SU-DHL-6 (cell line): Measurements from ENCODE around the gene UNG.

ENCODE experiments used
- CTCF ChIP-seq: fragments of 200-600 bp; sonication (generic); IDR thresholded peaks from one replicate; pipeline ENCODE4 v1.5.1; 2017; ENCODE audit warnings: antibody characterized with exemption, mild to moderate bottlenecking, low read length, moderate library complexity; ENCODE audit not compliant: insufficient read depth, poor library complexity, severe bottlenecking
- EZH2phosphoT487 ChIP-seq: fragments of 200-600 bp; sonication (generic), shearing (Covaris generic); conservative IDR thresholded peaks from 2 replicates; pipeline ENCODE4 v1.6.1; 2018; ENCODE audit warnings: mild to moderate bottlenecking, antibody characterized with exemption, low read length, moderate library complexity, mixed read lengths

DNA sequence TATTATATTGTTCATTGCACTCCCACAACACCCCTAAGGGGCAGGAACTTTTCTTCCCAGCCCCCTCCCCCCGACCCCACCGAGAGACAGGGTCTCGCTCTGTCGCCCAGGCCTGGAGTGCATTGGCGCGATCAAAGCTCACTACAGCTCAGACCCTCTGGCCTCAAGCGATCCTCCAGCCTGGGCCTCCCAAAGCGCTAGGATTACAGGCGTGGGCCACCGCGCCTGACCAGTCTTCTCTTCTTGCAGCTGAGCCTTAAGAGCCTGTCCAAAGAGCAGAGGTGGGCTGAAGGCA, 310 bp upstream of the UNG start:
- TF ChIP-seq CTCF = no peak
- TF ChIP-seq EZH2phosphoT487 = no peak
